ENCODE results near the gene CATSPER1. TPM values are rescaled to one million over a fixed set of nuclear protein-coding genes. Genes with fewer than 3 reads are reported as not detected.

The CATSPER1 gene
- total RNA-seq, 1 donor from 2014 or later = 0.20 TPM

- no peak for DNase-seq (ENCODE audit: low read depth, low spot score)
Measured at GRCh38 chr11:66002648-66003225, 23.5 kb downstream of the CATSPER1 start.

GRCh38 chr11:66001942-66002647, 24.2 kb downstream of the CATSPER1 start, which contains the start of the genes BANF1 and EIF1AD:
Gene BANF1, plus strand, starts transcription at chr11:66002503. Its CDS starts 748 bp downstream, at chr11:66003251.
Gene EIF1AD, minus strand, starts transcription at chr11:66002157. Its CDS starts 1,768 bp downstream, at chr11:66000389.
- DNase-seq (ENCODE audit: low read depth, low spot score) = peak; percentile 94

- no peak for DNase-seq (ENCODE audit: low read depth, low spot score)
Measured at GRCh38 chr11:65997286-65997685, 29.0 kb downstream of the CATSPER1 start.

- DNase-seq (ENCODE audit: low read depth, low spot score) = no peak
Measured at GRCh38 chr11:65992056-65992455, 34.2 kb downstream of the CATSPER1 start.

- DNase-seq (ENCODE audit: low read depth, low spot score) = peak; percentile 89
Measured at GRCh38 chr11:65988791-65989592, 37.3 kb downstream of the CATSPER1 start.

- DNase-seq (ENCODE audit: low read depth, low spot score) = no peak
Measured at GRCh38 chr11:65987336-65987735, 38.9 kb downstream of the CATSPER1 start.

GRCh38 chr11:65983589-65983987, 42.7 kb downstream of the CATSPER1 start:
- DNase-seq (ENCODE audit: low read depth, low spot score) = no peak

GRCh38 chr11:65982824-65983588, 43.3 kb downstream of the CATSPER1 start:
- no peak for DNase-seq (ENCODE audit: low read depth, low spot score)

GRCh38 chr11:65981972-65982823, 44.1 kb downstream of the CATSPER1 start:
- DNase-seq (ENCODE audit: low read depth, low spot score) = no peak

- DNase-seq (ENCODE audit: low read depth, low spot score) = no peak
Measured at GRCh38 chr11:65981101-65981740, 45.1 kb downstream of the CATSPER1 start.

- DNase-seq (ENCODE audit: low read depth, low spot score) = no peak
Measured at GRCh38 chr11:65979261-65979759, 47.0 kb downstream of the CATSPER1 start.

- no peak for DNase-seq (ENCODE audit: low read depth, low spot score)
Measured at GRCh38 chr11:65978391-65979238, 47.7 kb downstream of the CATSPER1 start.

- DNase-seq (ENCODE audit: low read depth, low spot score) = no peak
Measured at GRCh38 chr11:65977621-65978390, 48.5 kb downstream of the CATSPER1 start.

- no peak for DNase-seq (ENCODE audit: low read depth, low spot score)
Measured at GRCh38 chr11:65976216-65977176, 49.8 kb downstream of the CATSPER1 start.

- DNase-seq (ENCODE audit: low read depth, low spot score) = no peak
Measured at GRCh38 chr11:65975771-65976170, 50.5 kb downstream of the CATSPER1 start.

- DNase-seq (ENCODE audit: low read depth, low spot score) = no peak
Measured at GRCh38 chr11:65973439-65974110, 52.7 kb downstream of the CATSPER1 start.
